Loucy (cell line): ENCODE results near the gene TTK.

Experiments used
- H2AFZ ChIP-seq: fragments of 200-600 bp; sonication (generic); 2 replicates; pipeline ENCODE4 v1.6.0; 2016; ENCODE audit warnings: antibody characterized with exemption, mild to moderate bottlenecking, low read length, moderate library complexity
- H3F3A ChIP-seq: fragments of 200-600 bp; 2 replicates; pipeline ENCODE4 v1.6.0; 2016; ENCODE audit warnings: antibody characterized with exemption, low read depth, mild to moderate bottlenecking
- H3K27me3 ChIP-seq: fragments of 200-600 bp; sonication (generic); 2 replicates; pipeline ENCODE4 v1.6.1; 2014; ENCODE audit warnings: low read length, mild to moderate bottlenecking; ENCODE audit not compliant: insufficient read depth, poor library complexity, severe bottlenecking
- H3K36me3 ChIP-seq: fragments of 200-600 bp; sonication (generic); 2 replicates; pipeline ENCODE4 v1.6.1; 2016; ENCODE audit warnings: low read length; ENCODE audit not compliant: insufficient read depth
- H3K4me1 ChIP-seq: fragments of 200-600 bp; sonication (generic); 2 replicates; pipeline ENCODE4 v1.5.1; 2014; ENCODE audit warnings: low read length, mild to moderate bottlenecking; ENCODE audit not compliant: insufficient read depth, poor library complexity, severe bottlenecking
- H3K4me2 ChIP-seq: fragments of 200-600 bp; sonication (generic); 2 replicates; pipeline ENCODE4 v1.6.0; 2014; ENCODE audit warnings: antibody characterized with exemption, low read length, low read depth, mild to moderate bottlenecking; ENCODE audit not compliant: poor library complexity, severe bottlenecking
- H3K4me3 ChIP-seq: fragments of 200-600 bp; sonication (generic); 2 replicates; pipeline ENCODE4 v1.5.1; 2014; ENCODE audit warnings: low read length, mild to moderate bottlenecking, mixed read lengths; ENCODE audit not compliant: poor library complexity, severe bottlenecking
- H3K79me2 ChIP-seq: fragments of 200-600 bp; sonication (generic); 2 replicates; pipeline ENCODE4 v1.6.1; 2014; ENCODE audit warnings: low read length; ENCODE audit not compliant: insufficient read depth
- H3K9ac ChIP-seq: fragments of 200-600 bp; sonication (generic); 2 replicates; pipeline ENCODE4 v1.6.0; 2014; ENCODE audit warnings: mild to moderate bottlenecking, low read depth, low read length, moderate library complexity; ENCODE audit not compliant: poor library complexity, severe bottlenecking
- H3K9me2 ChIP-seq: fragments of 200-600 bp; sonication (generic); replicated peaks from 2 replicates; pipeline ENCODE4 v1.6.1; 2016; ENCODE audit warnings: low read depth, low read length, mixed read lengths
- H3K9me3 ChIP-seq: fragments of 200-600 bp; sonication (generic); 2 replicates; pipeline ENCODE4 v1.6.1; 2014; ENCODE audit warnings: mild to moderate bottlenecking, antibody characterized with exemption, low read length, low read depth; ENCODE audit not compliant: insufficient read depth
- H4K20me1 ChIP-seq: fragments of 200-600 bp; sonication (generic); 2 replicates; pipeline ENCODE4 v1.6.0; 2014; ENCODE audit warnings: antibody characterized with exemption, low read length, mild to moderate bottlenecking; ENCODE audit not compliant: insufficient read depth, poor library complexity, severe bottlenecking
- CTCF ChIP-seq: fragments of 200-600 bp; sonication (generic); conservative IDR thresholded peaks from 2 replicates; pipeline ENCODE4 v1.5.1; 2014; ENCODE audit warnings: mild to moderate bottlenecking, antibody characterized with exemption, low read length
- EZH2phosphoT487 ChIP-seq: fragments of 200-600 bp; IDR thresholded peaks from 2 replicates; pipeline ENCODE4 v1.6.1; 2018; ENCODE audit warnings: antibody characterized with exemption, mild to moderate bottlenecking, moderate library complexity, borderline replicate concordance

Gene TTK

GRCh38 chr6:79981652-79982051 lies 22.8 kb upstream of the TTK start:
- H3F3A ChIP-seq: no peaks in the 10 kb centered on the region
- no peaks in the 10 kb centered on the region for H3K27me3 ChIP-seq
- H4K20me1 ChIP-seq: no peaks in the 10 kb centered on the region
- no peaks in the 10 kb centered on the region for H3K79me2 ChIP-seq
- no peak for TF ChIP-seq EZH2phosphoT487
- TF ChIP-seq CTCF: no peak
- H2AFZ ChIP-seq: no peak overlapping the region
- no peak overlapping the region for H3K4me2 ChIP-seq
- no peaks in the 10 kb centered on the region for H3K9me3 ChIP-seq
- H3K36me3 ChIP-seq: no peaks in the 10 kb centered on the region
- H3K9ac ChIP-seq: no peak overlapping the region
- H3K4me3 ChIP-seq: no peak overlapping the region
- peaks cover 9% of the 10 kb centered on the region for H3K4me1 ChIP-seq
- no peaks in the 10 kb centered on the region for H3K9me2 ChIP-seq

- Histone ChIP-seq H3K4me3 (no peak overlapping the region), H3K27me3 (no peaks in the 10 kb centered on the region), H2AFZ (no peak overlapping the region), H3K9me2 (no peaks in the 10 kb centered on the region), H3F3A (no peaks in the 10 kb centered on the region), H3K4me2 (no peak overlapping the region), H3K79me2 (no peaks in the 10 kb centered on the region), H3K4me1 (peaks cover 9% of the 10 kb centered on the region), H3K9me3 (no peaks in the 10 kb centered on the region), H3K36me3 (no peaks in the 10 kb centered on the region), H3K9ac (no peak overlapping the region), H4K20me1 (no peaks in the 10 kb centered on the region)
- TF ChIP-seq EZH2phosphoT487 (no peak), CTCF (peak; percentile 60)
Observed at GRCh38 chr6:79984261-79984660, 20.2 kb upstream of the TTK start.

GRCh38 chr6:79985128-79985527 lies 19.3 kb upstream of the TTK start:
- H3K27me3 ChIP-seq: no peaks in the 10 kb centered on the region
- no peak overlapping the region for H2AFZ ChIP-seq
- H3K9ac ChIP-seq: peak overlapping the region; percentile 1

More at GRCh38 chr6:79985128-79985527, 19.3 kb upstream of the TTK start:
- H3K36me3 ChIP-seq: no peaks in the 10 kb centered on the region
- H3K9me3 ChIP-seq: no peaks in the 10 kb centered on the region
- no peaks in the 10 kb centered on the region for H3F3A ChIP-seq
- H3K9me2 ChIP-seq: no peaks in the 10 kb centered on the region
- TF ChIP-seq CTCF (no peak), EZH2phosphoT487 (no peak)
- H3K4me2 ChIP-seq: no peak overlapping the region
- no peaks in the 10 kb centered on the region for H4K20me1 ChIP-seq
- H3K4me1 ChIP-seq: peaks cover 9% of the 10 kb centered on the region
- no peak overlapping the region for H3K4me3 ChIP-seq
- H3K79me2 ChIP-seq: no peaks in the 10 kb centered on the region
